Measurements from ENCODE around the gene ULBP2.

DNA sequence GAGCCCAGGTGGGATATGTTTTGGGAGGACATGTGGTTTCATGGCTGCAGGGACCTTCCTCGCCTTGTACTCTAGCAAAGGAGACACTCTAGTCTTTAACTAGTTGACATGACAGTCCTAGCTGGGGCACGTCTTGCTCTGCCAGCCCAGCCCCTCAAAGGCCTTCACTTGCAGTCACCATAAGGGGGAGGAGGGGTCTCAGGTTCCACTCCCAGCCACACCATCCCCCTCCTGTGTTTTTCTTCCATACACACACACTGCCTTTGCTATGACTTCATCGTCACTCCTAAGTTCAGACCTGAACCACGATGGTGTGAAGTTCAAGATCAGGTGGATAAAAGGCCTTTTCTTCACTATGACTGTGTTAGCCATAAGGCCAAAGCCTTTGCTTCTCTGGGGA, 35.4 kb downstream of the ULBP2 start:
- no peak for TF ChIP-seq POLR2A (IDR thresholded peaks at IDR 0.05)
- TF ChIP-seq, protein P1, sequence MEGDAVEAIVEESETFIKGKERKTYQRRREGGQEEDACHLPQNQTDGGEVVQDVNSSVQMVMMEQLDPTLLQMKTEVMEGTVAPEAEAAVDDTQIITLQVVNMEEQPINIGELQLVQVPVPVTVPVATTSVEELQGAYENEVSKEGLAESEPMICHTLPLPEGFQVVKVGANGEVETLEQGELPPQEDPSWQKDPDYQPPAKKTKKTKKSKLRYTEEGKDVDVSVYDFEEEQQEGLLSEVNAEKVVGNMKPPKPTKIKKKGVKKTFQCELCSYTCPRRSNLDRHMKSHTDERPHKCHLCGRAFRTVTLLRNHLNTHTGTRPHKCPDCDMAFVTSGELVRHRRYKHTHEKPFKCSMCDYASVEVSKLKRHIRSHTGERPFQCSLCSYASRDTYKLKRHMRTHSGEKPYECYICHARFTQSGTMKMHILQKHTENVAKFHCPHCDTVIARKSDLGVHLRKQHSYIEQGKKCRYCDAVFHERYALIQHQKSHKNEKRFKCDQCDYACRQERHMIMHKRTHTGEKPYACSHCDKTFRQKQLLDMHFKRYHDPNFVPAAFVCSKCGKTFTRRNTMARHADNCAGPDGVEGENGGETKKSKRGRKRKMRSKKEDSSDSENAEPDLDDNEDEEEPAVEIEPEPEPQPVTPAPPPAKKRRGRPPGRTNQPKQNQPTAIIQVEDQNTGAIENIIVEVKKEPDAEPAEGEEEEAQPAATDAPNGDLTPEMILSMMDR (IDR thresholded peaks at IDR 0.05), result no peak
